HG02973 (cell line): ENCODE results near the gene EPN1.

Source experiments
- ATAC-seq: cut with Tn5 transposase; IDR thresholded peaks from one replicate; pipeline ENCODE4 v1.9.1; 2021; ENCODE audit warnings: moderate library complexity; ENCODE audit not compliant: unreplicated experiment

The EPN1 gene

GRCh38 chr19:55678121-55678671 lies 3.2 kb downstream of the EPN1 start:
- peak; percentile 65 for ATAC-seq

- no peak for ATAC-seq
Observed at GRCh38 chr19:55679343-55680257, 4.6 kb downstream of the EPN1 start.

GRCh38 chr19:55680339-55681130 lies 5.5 kb downstream of the EPN1 start:
- ATAC-seq: no peak

- no peak for ATAC-seq
Observed at GRCh38 chr19:55681131-55682092, 6.4 kb downstream of the EPN1 start.

- ATAC-seq: no peak
Observed at GRCh38 chr19:55683449-55684261, 8.6 kb downstream of the EPN1 start.

GRCh38 chr19:55684946-55685681 lies 10.1 kb downstream of the EPN1 start:
- ATAC-seq: no peak

- ATAC-seq: no peak
Observed at GRCh38 chr19:55685776-55686175, 10.8 kb downstream of the EPN1 start.

GRCh38 chr19:55686311-55687050 lies 11.5 kb downstream of the EPN1 start:
- ATAC-seq: no peak

- no peak for ATAC-seq
Observed at GRCh38 chr19:55687281-55688201, 12.5 kb downstream of the EPN1 start.

- ATAC-seq: no peak
Observed at GRCh38 chr19:55688422-55689218, 13.6 kb downstream of the EPN1 start.

GRCh38 chr19:55689411-55690108 lies 14.5 kb downstream of the EPN1 start:
- no peak for ATAC-seq

GRCh38 chr19:55690109-55690768 lies 15.2 kb downstream of the EPN1 start:
- ATAC-seq: no peak

- no peak for ATAC-seq
Observed at GRCh38 chr19:55690769-55691545, 15.9 kb downstream of the EPN1 start.
